H9 (cell line): ENCODE data around the gene PPFIA2. TPM values are rescaled to one million over a fixed set of nuclear protein-coding genes. Genes with fewer than 3 reads are reported as not detected.

Source experiments
- DNase-seq: peaks from one replicate; pipeline ENCODE4 v3.0.0-alpha.2; 2017
- H2AFZ ChIP-seq: one replicate; pipeline ENCODE4 v1.6.1; 2013; ENCODE audit warnings: mild to moderate bottlenecking, low read length, control low read depth, moderate library complexity
- H2AK5ac ChIP-seq: 2 replicates; pipeline ENCODE4 v1.6.1; 2013; ENCODE audit warnings: low read length, control low read depth, mixed read lengths; ENCODE audit not compliant: insufficient read length
- H2BK120ac ChIP-seq: one replicate; pipeline ENCODE4 v1.6.1; 2013; ENCODE audit warnings: low read depth, mild to moderate bottlenecking, low read length, control low read depth, inconsistent platforms; ENCODE audit not compliant: poor library complexity, severe bottlenecking
- H2BK12ac ChIP-seq: 2 replicates; pipeline ENCODE4 v1.6.1; 2013; ENCODE audit warnings: low read length, control low read depth, mixed read lengths, low read depth; ENCODE audit not compliant: insufficient read length
- H2BK15ac ChIP-seq: 2 replicates; pipeline ENCODE4 v1.6.1; 2013; ENCODE audit warnings: low read depth, low read length, control low read depth
- H2BK20ac ChIP-seq: one replicate; pipeline ENCODE4 v1.6.1; 2013; ENCODE audit warnings: low read depth, mild to moderate bottlenecking, low read length, control low read depth, inconsistent platforms; ENCODE audit not compliant: poor library complexity, severe bottlenecking
- H2BK5ac ChIP-seq: 2 replicates; pipeline ENCODE4 v1.6.1; 2013; ENCODE audit warnings: low read length, control low read depth, mixed read lengths; ENCODE audit not compliant: insufficient read length
- H3K14ac ChIP-seq: 2 replicates; pipeline ENCODE4 v1.6.1; 2013; ENCODE audit warnings: low read length, control low read depth; ENCODE audit not compliant: insufficient read depth
- H3K18ac ChIP-seq: 2 replicates; pipeline ENCODE4 v1.6.1; 2013; ENCODE audit warnings: low read depth, mild to moderate bottlenecking, mixed read lengths, low read length, control low read depth; ENCODE audit not compliant: insufficient read length
- H3K23ac ChIP-seq: 2 replicates; pipeline ENCODE4 v1.6.1; 2013; ENCODE audit warnings: low read length, control low read depth, mixed read lengths, low read depth; ENCODE audit not compliant: insufficient read length
- H3K23me2 ChIP-seq: 2 replicates; pipeline ENCODE4 v1.6.1; 2013; ENCODE audit warnings: low read depth, mild to moderate bottlenecking, mixed read lengths, low read length, control low read depth; ENCODE audit not compliant: insufficient read length, poor library complexity, severe bottlenecking
- H3K27ac ChIP-seq: 2 replicates; pipeline ENCODE4 v1.5.1; 2013; ENCODE audit warnings: low read length, control low read depth, mixed read lengths, low read depth; ENCODE audit not compliant: insufficient read length
- H3K27me3 ChIP-seq: 2 replicates; pipeline ENCODE4 v1.6.1; 2013; ENCODE audit warnings: low read length, control low read depth, inconsistent platforms; ENCODE audit not compliant: insufficient read depth
- H3K4ac ChIP-seq: 2 replicates; pipeline ENCODE4 v1.6.1; 2013; ENCODE audit warnings: low read depth, mild to moderate bottlenecking, control low read depth, inconsistent platforms, low read length, moderate library complexity
- H3K4me1 ChIP-seq: 2 replicates; pipeline ENCODE4 v1.6.1; 2013; ENCODE audit warnings: low read length, control low read depth, inconsistent platforms; ENCODE audit not compliant: insufficient read depth
- H3K4me2 ChIP-seq: 2 replicates; pipeline ENCODE4 v1.6.1; 2013; ENCODE audit warnings: low read length, control low read depth, mixed read lengths; ENCODE audit not compliant: insufficient read length, insufficient read depth
- H3K56ac ChIP-seq: 2 replicates; pipeline ENCODE4 v1.6.1; 2013; ENCODE audit warnings: low read depth, mild to moderate bottlenecking, mixed read lengths, low read length, control low read depth; ENCODE audit not compliant: insufficient read length
- H3K79me1 ChIP-seq: 2 replicates; pipeline ENCODE4 v1.6.1; 2013; ENCODE audit warnings: low read depth, mild to moderate bottlenecking, moderate library complexity, low read length, control low read depth, inconsistent platforms; ENCODE audit not compliant: insufficient read depth, poor library complexity, severe bottlenecking
- H3K79me2 ChIP-seq: 2 replicates; pipeline ENCODE4 v1.6.1; 2013; ENCODE audit warnings: low read length, control low read depth, inconsistent platforms; ENCODE audit not compliant: insufficient read depth
- H3K9ac ChIP-seq: 2 replicates; pipeline ENCODE4 v1.6.1; 2013; ENCODE audit warnings: low read length, control low read depth, mixed read lengths; ENCODE audit not compliant: insufficient read length; ENCODE audit errors: extremely low read depth
- H3K9me3 ChIP-seq: one replicate; pipeline ENCODE4 v1.6.1; 2013; ENCODE audit warnings: low read depth, low read length, inconsistent platforms; ENCODE audit not compliant: control insufficient read depth
- H3T11ph ChIP-seq: one replicate; pipeline ENCODE4 v1.6.1; 2013; ENCODE audit warnings: mild to moderate bottlenecking, low read length, control low read depth, inconsistent platforms
- H4K20me1 ChIP-seq: one replicate; pipeline ENCODE4 v1.6.1; 2013; ENCODE audit not compliant: control insufficient read depth, insufficient read length, insufficient read depth
- H4K5ac ChIP-seq: 2 replicates; pipeline ENCODE4 v1.6.1; 2013; ENCODE audit warnings: low read depth, mild to moderate bottlenecking, mixed read lengths, low read length, control low read depth; ENCODE audit not compliant: insufficient read length
- H4K8ac ChIP-seq: replicated peaks from 2 replicates; pipeline ENCODE4 v1.6.1; 2013; ENCODE audit warnings: low read length, control low read depth, mixed read lengths, low read depth; ENCODE audit not compliant: insufficient read length
- H4K91ac ChIP-seq: 2 replicates; pipeline ENCODE4 v1.6.1; 2013; ENCODE audit warnings: low read depth, mild to moderate bottlenecking, moderate library complexity, mixed read lengths, low read length, control low read depth; ENCODE audit not compliant: insufficient read length
- H3K27ac Mint-ChIP-seq, 3 experiments: 2 replicates in 2 of 3; 3 replicates in 1 of 3; pipeline ENCODE4 v1.8.0; 2020 to 2021; ENCODE audit warnings: mixed read lengths in 3 of 3, mild to moderate bottlenecking in 1 of 3, moderate library complexity in 1 of 3
- H3K27me3 Mint-ChIP-seq: 2 replicates; pipeline ENCODE4 v1.8.0; 2021; ENCODE audit warnings: low read depth, mild to moderate bottlenecking, moderate library complexity, mixed read lengths
- H3K36me3 Mint-ChIP-seq, 3 experiments: 2 replicates in 2 of 3; 3 replicates in 1 of 3; pipeline ENCODE4 v1.8.0; 2020 to 2021; ENCODE audit warnings: low read depth in 3 of 3, mixed read lengths in 3 of 3; ENCODE audit not compliant: insufficient read depth in 1 of 3
- H3K4me1 Mint-ChIP-seq, 2 experiments: 2 replicates each; pipeline ENCODE4 v1.8.0; 2020; ENCODE audit warnings: mixed read lengths in 2 of 2
- H3K4me3 Mint-ChIP-seq, 2 experiments: 2 replicates in 1 of 2; 3 replicates in 1 of 2; pipeline ENCODE4 v1.8.0; 2020 to 2021; ENCODE audit warnings: mild to moderate bottlenecking in 2 of 2, mixed read lengths in 2 of 2, moderate library complexity in 1 of 2
- H3K9me3 Mint-ChIP-seq, 2 experiments: 2 replicates in 1 of 2; 3 replicates in 1 of 2; pipeline ENCODE4 v1.8.0; 2020; ENCODE audit warnings: mild to moderate bottlenecking in 2 of 2, mixed read lengths in 2 of 2, moderate library complexity in 1 of 2
- CTCF ChIP-seq: fragments of 200-600 bp; sonication (generic); conservative IDR thresholded peaks from 3 replicates; pipeline ENCODE4 v1.8.0; 2021; ENCODE audit warnings: antibody characterized with exemption, mild to moderate bottlenecking
- total RNA-seq: library from RNA; stranded (reverse); gene quantifications from 2 replicates; pipeline ENCODE4 v1.2.1, GENCODE V29; 2021

Gene PPFIA2
- total RNA-seq, 1 experiment from 2014 or later, result 1.3 TPM

- Histone ChIP-seq H2BK120ac (no peak overlapping the region), H3K14ac (no peak overlapping the region), H3K56ac (no peak overlapping the region), H3K4me1 (no peaks in the 10 kb centered on the region), H4K8ac (no peak overlapping the region), H2BK5ac (no peak overlapping the region), H3K23ac (no peak overlapping the region), H3K79me2 (no peaks in the 10 kb centered on the region), H3K9me3 (no peaks in the 10 kb centered on the region), H2BK15ac (no peak overlapping the region), H2BK12ac (no peak overlapping the region), H3K79me1 (no peaks in the 10 kb centered on the region), H4K5ac (no peak overlapping the region), H3K4ac (no peak overlapping the region), H3K27me3 (no peaks in the 10 kb centered on the region), H2BK20ac (no peak overlapping the region), H2AFZ (no peak overlapping the region), H3K18ac (no peak overlapping the region), H3K9ac (no peak overlapping the region), H3T11ph (no peak overlapping the region), H3K27ac (no peak overlapping the region), H4K91ac (no peak overlapping the region), H3K23me2 (no peaks in the 10 kb centered on the region), H2AK5ac (no peak overlapping the region), H3K4me2 (no peak overlapping the region), H4K20me1 (no peaks in the 10 kb centered on the region)
- Mint-ChIP-seq H3K36me3 (no peaks in the 10 kb centered on the region), H3K27me3 (no peaks in the 10 kb centered on the region), H3K4me1 (no peaks in the 10 kb centered on the region), H3K4me3 (no peak overlapping the region), H3K27ac (no peak overlapping the region), H3K9me3 (no peaks in the 10 kb centered on the region)
- no peak for DNase-seq
- TF ChIP-seq CTCF, result no peak
Observed at GRCh38 chr12:81325086-81325485, 434.1 kb downstream of the PPFIA2 start.
